Common myeloid progenitor, CD34-positive (primary cell): ENCODE data around the gene DNAH11. TPM values are rescaled to one million over a fixed set of nuclear protein-coding genes. Genes with fewer than 3 reads are reported as not detected.

Experiments
- CTCF ChIA-PET: fragments of 350-600 bp; sonication (Branson Sonifier 250); formaldehyde crosslinking; loops from one replicate; lab custom pipeline; 2021; ENCODE audit warnings: antibody characterized with exemption; lab: Charles Lee
- POLR2A ChIA-PET: fragments of 350-600 bp; sonication (Branson Sonifier 250); formaldehyde crosslinking; loops from one replicate; lab custom pipeline; 2021; ENCODE audit warnings: antibody characterized with exemption; lab: Charles Lee
- DNase-seq, 3 donors: peaks; one replicate each; pipeline versions ENCODE4 v3.0.0 to v3.0.0-alpha.2; 2013
- H3K27ac ChIP-seq, 2 experiments: 1 replicate in 1 of 2; 2 replicates in 1 of 2; pipeline ENCODE4 v1.7.0; 2013; ENCODE audit warnings: inconsistent platforms in 2 of 2, low read length in 2 of 2, mild to moderate bottlenecking in 2 of 2, low read depth in 1 of 2, moderate library complexity in 1 of 2; ENCODE audit not compliant: severe bottlenecking in 2 of 2, insufficient read depth in 1 of 2, poor library complexity in 1 of 2
- H3K27me3 ChIP-seq, 5 experiments: replicated peaks in 2 of 5; 1 replicate in 3 of 5; 2 replicates in 2 of 5; pipeline versions ENCODE4 v1.6.1 to v1.7.0; 2013; ENCODE audit warnings: low read length in 4 of 5, mild to moderate bottlenecking in 2 of 5, moderate library complexity in 2 of 5, inconsistent platforms in 1 of 5; ENCODE audit not compliant: insufficient read depth in 5 of 5, control insufficient read depth in 4 of 5
- H3K36me3 ChIP-seq, 4 experiments: 1 replicate in 2 of 4; 2 replicates in 2 of 4; pipeline versions ENCODE4 v1.6.1 to v1.7.0; 2013; ENCODE audit warnings: low read length in 3 of 4, control low read depth in 1 of 4, mild to moderate bottlenecking in 1 of 4; ENCODE audit not compliant: control insufficient read depth in 4 of 4, insufficient read depth in 4 of 4
- H3K4me1 ChIP-seq, 4 experiments: 1 replicate in 3 of 4; 2 replicates in 1 of 4; pipeline versions ENCODE4 v1.6.1 to v1.7.1; 2013; ENCODE audit warnings: low read length in 3 of 4, mild to moderate bottlenecking in 3 of 4, control low read depth in 1 of 4, inconsistent platforms in 1 of 4, moderate library complexity in 1 of 4; ENCODE audit not compliant: control insufficient read depth in 4 of 4, insufficient read depth in 4 of 4; ENCODE audit errors: control extremely low read depth in 1 of 4
- H3K4me3 ChIP-seq, 7 experiments: 1 replicate in 4 of 7; 2 replicates in 3 of 7; pipeline versions ENCODE4 v1.5.1 to v1.7.0; 2013; ENCODE audit warnings: mild to moderate bottlenecking in 7 of 7, low read length in 6 of 7, moderate library complexity in 6 of 7, inconsistent platforms in 2 of 7, low read depth in 2 of 7, control low read depth in 1 of 7; ENCODE audit not compliant: insufficient read depth in 4 of 7, control insufficient read depth in 1 of 7; ENCODE audit errors: extremely low read depth in 1 of 7
- H3K9me3 ChIP-seq, 5 experiments: 1 replicate in 4 of 5; 2 replicates in 1 of 5; pipeline versions ENCODE4 v1.6.1 to v1.7.1; 2013; ENCODE audit warnings: low read length in 4 of 5, mild to moderate bottlenecking in 2 of 5, inconsistent platforms in 1 of 5, low read depth in 1 of 5, moderate library complexity in 1 of 5; ENCODE audit not compliant: control insufficient read depth in 4 of 5, insufficient read depth in 2 of 5; ENCODE audit errors: control extremely low read depth in 1 of 5
- WGBS: methylation state at CpG from one replicate; pipeline ENCODE4 v1.1.5; 2013; ENCODE audit not compliant: insufficient coverage; 5-methylcytosine and 5-hydroxymethylcytosine counted together
- polyA plus RNA-seq: library from polyadenylated mRNA; unstranded; fragments of 120-200 nt; gene quantifications from one replicate; pipeline ENCODE4 v1.2.1, GENCODE V29; 2013

The DNAH11 gene, protein sequence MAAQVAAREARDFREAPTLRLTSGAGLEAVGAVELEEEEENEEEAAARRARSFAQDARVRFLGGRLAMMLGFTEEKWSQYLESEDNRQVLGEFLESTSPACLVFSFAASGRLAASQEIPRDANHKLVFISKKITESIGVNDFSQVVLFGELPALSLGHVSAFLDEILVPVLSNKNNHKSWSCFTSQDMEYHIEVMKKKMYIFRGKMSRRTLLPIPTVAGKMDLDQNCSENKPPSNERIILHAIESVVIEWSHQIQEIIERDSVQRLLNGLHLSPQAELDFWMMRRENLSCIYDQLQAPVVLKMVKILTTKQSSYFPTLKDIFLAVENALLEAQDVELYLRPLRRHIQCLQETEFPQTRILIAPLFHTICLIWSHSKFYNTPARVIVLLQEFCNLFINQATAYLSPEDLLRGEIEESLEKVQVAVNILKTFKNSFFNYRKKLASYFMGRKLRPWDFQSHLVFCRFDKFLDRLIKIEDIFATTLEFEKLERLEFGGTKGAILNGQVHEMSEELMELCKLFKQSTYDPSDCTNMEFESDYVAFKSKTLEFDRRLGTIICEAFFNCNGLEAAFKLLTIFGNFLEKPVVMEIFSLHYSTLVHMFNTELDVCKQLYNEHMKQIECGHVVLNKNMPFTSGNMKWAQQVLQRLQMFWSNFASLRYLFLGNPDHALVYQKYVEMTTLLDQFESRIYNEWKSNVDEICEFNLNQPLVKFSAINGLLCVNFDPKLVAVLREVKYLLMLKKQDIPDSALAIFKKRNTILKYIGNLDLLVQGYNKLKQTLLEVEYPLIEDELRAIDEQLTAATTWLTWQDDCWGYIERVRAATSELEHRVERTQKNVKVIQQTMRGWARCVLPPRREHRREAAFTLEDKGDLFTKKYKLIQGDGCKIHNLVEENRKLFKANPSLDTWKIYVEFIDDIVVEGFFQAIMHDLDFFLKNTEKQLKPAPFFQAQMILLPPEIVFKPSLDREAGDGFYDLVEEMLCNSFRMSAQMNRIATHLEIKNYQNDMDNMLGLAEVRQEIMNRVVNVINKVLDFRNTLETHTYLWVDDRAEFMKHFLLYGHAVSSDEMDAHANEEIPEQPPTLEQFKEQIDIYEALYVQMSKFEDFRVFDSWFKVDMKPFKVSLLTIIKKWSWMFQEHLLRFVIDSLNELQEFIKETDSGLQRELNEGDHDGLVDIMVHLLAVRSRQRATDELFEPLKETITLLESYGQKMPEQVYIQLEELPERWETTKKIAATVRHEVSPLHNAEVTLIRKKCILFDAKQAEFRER (N-terminal part only)
- 0.44 TPM for polyA plus RNA-seq

DNA sequence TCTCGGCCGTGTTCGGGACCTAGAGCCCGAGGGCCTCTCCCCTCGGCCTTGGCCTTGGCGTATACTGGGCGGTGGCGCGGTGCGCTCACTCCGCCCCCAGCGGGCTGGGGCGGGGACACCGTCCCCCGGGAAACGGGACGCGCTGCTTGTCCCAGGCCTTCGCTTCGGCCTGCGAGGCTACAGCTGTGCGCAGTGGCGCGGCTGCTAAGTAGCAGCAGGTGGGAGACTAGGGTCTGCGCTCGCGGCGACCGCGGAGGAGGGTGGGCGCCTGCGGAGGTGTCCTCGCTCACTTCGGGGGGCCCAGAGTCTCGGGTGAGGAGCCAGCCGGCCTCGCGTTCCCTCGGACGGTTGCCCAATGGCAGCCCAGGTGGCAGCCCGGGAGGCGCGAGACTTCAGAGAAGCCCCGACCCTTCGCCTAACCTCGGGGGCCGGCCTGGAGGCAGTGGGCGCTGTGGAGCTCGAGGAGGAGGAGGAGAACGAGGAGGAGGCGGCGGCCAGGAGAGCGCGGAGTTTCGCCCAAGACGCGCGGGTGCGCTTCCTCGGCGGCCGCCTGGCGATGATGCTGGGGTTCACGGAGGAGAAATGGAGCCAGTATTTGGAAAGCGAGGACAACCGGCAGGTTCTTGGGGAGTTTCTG, at the start of gene DNAH11:
DNAH11 (plus strand) TSS at position 149 of the 637 bp plus-strand sequence; CDS start at position 356, 207 bp downstream.
- H3K27ac ChIP-seq: no peak within 1 kb of the TSS
- ChIA-PET CTCF (no interaction called here), POLR2A (interaction anchor here (0.8 kb wide), 1 partner anchor 9 kb away, joined by 3 read pairs; no protein-coding TSS in a partner anchor)
- under 1% methylated on average over 59 of the region's 66 CpGs for WGBS
- H3K27me3 ChIP-seq: peaks cover 22 to 68% (median 32%) of the 10 kb centered on the region in 5 experiments
- DNase-seq: peak; percentile 12 to 50 (median 42)
- no peaks in the 10 kb centered on the region for H3K36me3 ChIP-seq
- peak within 1 kb of the TSS in 6 of 7 experiments; percentile 42 to 71 (median 64) for H3K4me3 ChIP-seq
- peaks cover 1 to 16% (median 15%) of the 10 kb centered on the region in 4 experiments for H3K4me1 ChIP-seq
- H3K9me3 ChIP-seq: no peaks in the 10 kb centered on the region

DNA sequence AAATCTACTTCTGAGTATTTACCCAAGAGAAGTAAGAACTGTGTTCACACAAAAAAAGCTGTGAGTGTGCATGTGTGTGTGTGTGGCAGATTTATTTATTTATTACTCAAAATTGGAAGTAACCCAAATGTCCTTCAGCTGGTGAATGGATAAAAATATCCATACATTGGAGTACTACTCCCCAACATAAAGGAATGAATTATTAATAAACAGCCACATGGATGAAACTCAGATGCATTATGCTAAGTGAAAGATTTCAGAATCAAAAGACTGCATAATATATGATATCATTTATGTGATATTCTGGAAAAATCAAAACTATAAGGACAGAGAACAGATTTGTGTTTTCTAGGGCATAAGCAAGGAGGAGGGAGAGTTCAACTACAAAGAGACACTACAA, 47.1 kb upstream of the DNAH11 start:
- ChIA-PET POLR2A (no interaction called here), CTCF (no interaction called here)
- H3K4me3 ChIP-seq: no peak overlapping the region
- H3K27me3 ChIP-seq: no peaks in the 10 kb centered on the region
- no peaks in the 10 kb centered on the region for H3K4me1 ChIP-seq
- DNase-seq: no peak
- peaks cover 8 to 66% (median 16%) of the 10 kb centered on the region in 5 experiments for H3K9me3 ChIP-seq
- H3K27ac ChIP-seq: no peak overlapping the region
- peaks cover 5 to 33% (median 14%) of the 10 kb centered on the region in 4 experiments for H3K36me3 ChIP-seq

DNA sequence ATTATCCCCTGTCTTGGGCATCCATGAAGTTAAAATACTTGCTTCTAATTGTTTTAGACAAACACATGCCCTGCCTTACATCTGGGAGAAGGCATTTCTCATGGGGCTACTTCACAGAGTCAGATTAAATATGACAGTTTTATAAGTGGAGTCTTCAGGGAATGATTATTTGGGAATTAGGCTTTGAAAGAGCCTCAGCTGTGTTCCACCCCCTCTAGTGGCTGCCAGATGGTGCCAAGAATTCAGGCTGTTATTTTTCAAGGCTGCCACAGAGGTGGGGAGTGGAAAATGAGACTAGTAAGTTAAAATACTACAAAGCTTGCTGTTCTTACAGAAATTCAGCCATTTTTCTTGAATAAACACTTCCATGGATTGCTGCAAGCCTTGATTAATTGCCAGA, 45.8 kb upstream of the DNAH11 start:
- Histone ChIP-seq H3K4me1 (no peaks in the 10 kb centered on the region), H3K36me3 (peaks cover 3 to 35% (median 11%) of the 10 kb centered on the region in 4 experiments), H3K4me3 (no peak overlapping the region), H3K9me3 (peaks cover 10 to 65% (median 16%) of the 10 kb centered on the region in 5 experiments), H3K27ac (no peak overlapping the region), H3K27me3 (no peaks in the 10 kb centered on the region)
- ChIA-PET POLR2A (no interaction called here), CTCF (no interaction called here)
- DNase-seq: no peak

DNA sequence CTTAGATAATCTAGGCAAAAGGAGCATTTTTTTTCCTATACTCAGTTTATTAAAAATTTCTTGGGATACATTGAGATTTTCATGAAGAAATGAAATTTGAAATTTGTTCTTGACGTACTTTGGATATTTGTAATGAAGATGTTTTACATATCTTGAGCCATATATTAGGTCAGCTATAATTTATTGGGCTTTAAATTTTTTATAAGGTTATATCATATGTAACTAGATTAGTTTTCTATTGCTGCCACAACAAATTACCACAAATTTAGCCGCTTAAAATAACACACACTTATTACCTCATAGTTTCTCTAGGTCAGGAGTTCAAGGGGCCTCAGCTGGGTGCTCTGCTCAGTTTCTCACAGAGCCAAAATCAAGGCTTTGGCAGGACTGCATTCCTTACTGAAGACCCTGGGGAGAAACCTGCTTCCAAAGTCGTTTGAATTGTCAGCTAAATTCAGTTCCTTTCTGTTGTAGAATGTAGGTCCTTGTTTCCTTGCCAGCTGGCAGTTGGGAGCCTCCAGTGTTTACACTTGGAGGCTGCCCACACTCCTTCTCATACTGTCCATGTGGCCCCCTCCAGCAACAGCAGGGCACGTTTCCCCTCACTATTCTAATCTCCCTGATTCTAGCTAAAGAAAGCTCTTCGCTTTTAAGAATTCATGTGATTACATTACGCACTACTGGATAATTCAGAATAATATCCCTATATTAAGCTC, 42.6 kb upstream of the DNAH11 start:
- H3K4me1 ChIP-seq: no peaks in the 10 kb centered on the region
- ChIA-PET CTCF (interaction anchor here (1.2 kb wide), 1 partner anchor 27 kb away, joined by 4 read pairs; no protein-coding TSS in a partner anchor), POLR2A (no interaction called here)
- peaks cover 8 to 37% (median 11%) of the 10 kb centered on the region in 4 experiments for H3K36me3 ChIP-seq
- H3K27me3 ChIP-seq: no peaks in the 10 kb centered on the region
- 100% methylated on average over 3 of the region's 6 CpGs for WGBS
- no peak overlapping the region for H3K4me3 ChIP-seq
- H3K27ac ChIP-seq: no peak overlapping the region
- peaks cover 7 to 38% (median 12%) of the 10 kb centered on the region in 5 experiments for H3K9me3 ChIP-seq
- DNase-seq: no peak

DNA sequence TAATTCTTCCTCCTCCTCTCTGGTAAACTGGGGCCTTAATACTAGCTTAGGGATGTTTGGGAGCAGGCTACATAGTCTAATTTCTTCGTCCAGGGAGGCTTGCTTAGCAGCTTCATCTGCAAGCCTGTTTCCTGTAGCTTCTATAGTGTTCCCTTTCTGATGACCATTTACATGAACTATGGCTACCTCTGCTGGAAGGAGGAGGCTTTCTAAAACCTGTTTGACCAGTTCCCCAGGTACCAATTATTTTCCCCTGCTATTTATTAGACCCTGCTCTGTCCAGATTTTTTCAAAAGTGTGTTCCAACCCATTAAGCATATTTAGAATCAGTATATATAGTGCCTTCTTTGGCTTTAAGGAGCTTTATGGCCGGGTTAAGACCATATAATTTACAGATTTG, 38.8 kb upstream of the DNAH11 start:
- ChIA-PET POLR2A (no interaction called here), CTCF (no interaction called here)
- Histone ChIP-seq H3K4me3 (no peak overlapping the region), H3K27ac (no peak overlapping the region), H3K9me3 (peaks cover 3 to 15% (median 4%) of the 10 kb centered on the region in 5 experiments), H3K27me3 (no peaks in the 10 kb centered on the region), H3K4me1 (no peaks in the 10 kb centered on the region), H3K36me3 (peaks cover 5 to 35% (median 12%) of the 10 kb centered on the region in 4 experiments)
- DNase-seq: no peak
- 100% methylated on average over 1 of the region's 2 CpGs for WGBS
